Measurements from ENCODE around the gene ZMYM2. TPM values are rescaled to one million over a fixed set of nuclear protein-coding genes. Genes with fewer than 3 reads are reported as not detected.
A peak's percentile ranks its signal among the peaks of the same experiment; 100 is the strongest.

The ZMYM2 gene
- total RNA-seq, 1 donor from 2014 or later: 303 TPM

DNA sequence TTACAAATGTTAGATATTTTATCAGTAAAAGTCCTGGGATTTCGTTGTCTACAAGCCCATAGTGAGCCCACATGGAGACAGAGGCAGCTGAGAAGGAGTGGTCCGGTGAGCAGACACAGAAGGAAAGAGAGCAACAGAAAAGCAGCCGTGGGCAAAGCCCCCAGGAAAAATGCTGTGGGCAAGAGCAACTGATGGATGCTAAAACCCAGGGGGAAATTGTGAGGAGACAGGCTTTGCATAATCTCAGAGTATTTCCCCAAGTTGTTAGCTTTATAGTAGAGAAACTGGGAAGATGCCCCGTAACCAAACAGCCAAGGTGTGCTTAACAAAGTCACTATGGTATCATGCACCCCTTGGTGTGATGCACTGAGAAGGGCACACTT, 167.2 kb downstream of the ZMYM2 start:
- H3K79me2 ChIP-seq (ENCODE audit: low read depth): no peaks in the 10 kb centered on the region
- DNase-seq (ENCODE audit: low spot score): no peak
- no peak overlapping the region for H3K4me3 Mint-ChIP-seq
- H3K27me3 Mint-ChIP-seq (ENCODE audit: insufficient read depth, low read depth): peaks cover 17% of the 10 kb centered on the region
- no peaks in the 10 kb centered on the region for H3K36me3 Mint-ChIP-seq
- peaks cover 15% of the 10 kb centered on the region for H3F3A ChIP-seq (ENCODE audit: low read depth)
- H3K4me3 ChIP-seq: no peak overlapping the region
- H3K4me2 ChIP-seq: no peak overlapping the region
- peaks cover 56% of the 10 kb centered on the region for H3K27me3 ChIP-seq
- no peaks in the 10 kb centered on the region for H3K9me3 ChIP-seq (ENCODE audit: low read depth)
- H3K4me1 Mint-ChIP-seq: peaks cover 4% of the 10 kb centered on the region
- H3K27ac ChIP-seq: no peak overlapping the region
- H3K27ac Mint-ChIP-seq: no peak overlapping the region
- H3K4me1 ChIP-seq: peaks cover 7% of the 10 kb centered on the region
- no peaks in the 10 kb centered on the region for H4K20me1 ChIP-seq (ENCODE audit: low read depth)
- TF ChIP-seq, protein P1, sequence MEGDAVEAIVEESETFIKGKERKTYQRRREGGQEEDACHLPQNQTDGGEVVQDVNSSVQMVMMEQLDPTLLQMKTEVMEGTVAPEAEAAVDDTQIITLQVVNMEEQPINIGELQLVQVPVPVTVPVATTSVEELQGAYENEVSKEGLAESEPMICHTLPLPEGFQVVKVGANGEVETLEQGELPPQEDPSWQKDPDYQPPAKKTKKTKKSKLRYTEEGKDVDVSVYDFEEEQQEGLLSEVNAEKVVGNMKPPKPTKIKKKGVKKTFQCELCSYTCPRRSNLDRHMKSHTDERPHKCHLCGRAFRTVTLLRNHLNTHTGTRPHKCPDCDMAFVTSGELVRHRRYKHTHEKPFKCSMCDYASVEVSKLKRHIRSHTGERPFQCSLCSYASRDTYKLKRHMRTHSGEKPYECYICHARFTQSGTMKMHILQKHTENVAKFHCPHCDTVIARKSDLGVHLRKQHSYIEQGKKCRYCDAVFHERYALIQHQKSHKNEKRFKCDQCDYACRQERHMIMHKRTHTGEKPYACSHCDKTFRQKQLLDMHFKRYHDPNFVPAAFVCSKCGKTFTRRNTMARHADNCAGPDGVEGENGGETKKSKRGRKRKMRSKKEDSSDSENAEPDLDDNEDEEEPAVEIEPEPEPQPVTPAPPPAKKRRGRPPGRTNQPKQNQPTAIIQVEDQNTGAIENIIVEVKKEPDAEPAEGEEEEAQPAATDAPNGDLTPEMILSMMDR (IDR thresholded peaks at IDR 0.05): no peak
- TF ChIP-seq EZH2 (IDR thresholded peaks at IDR 0.05): no peak
- TF ChIP-seq EZH2phosphoT487 (IDR thresholded peaks at IDR 0.05): no peak
- H3K9me3 Mint-ChIP-seq: no peaks in the 10 kb centered on the region
- H3K36me3 ChIP-seq: no peaks in the 10 kb centered on the region
- no peak overlapping the region for H3K9ac ChIP-seq
- H2AFZ ChIP-seq (replicated peaks): no peak overlapping the region

DNA sequence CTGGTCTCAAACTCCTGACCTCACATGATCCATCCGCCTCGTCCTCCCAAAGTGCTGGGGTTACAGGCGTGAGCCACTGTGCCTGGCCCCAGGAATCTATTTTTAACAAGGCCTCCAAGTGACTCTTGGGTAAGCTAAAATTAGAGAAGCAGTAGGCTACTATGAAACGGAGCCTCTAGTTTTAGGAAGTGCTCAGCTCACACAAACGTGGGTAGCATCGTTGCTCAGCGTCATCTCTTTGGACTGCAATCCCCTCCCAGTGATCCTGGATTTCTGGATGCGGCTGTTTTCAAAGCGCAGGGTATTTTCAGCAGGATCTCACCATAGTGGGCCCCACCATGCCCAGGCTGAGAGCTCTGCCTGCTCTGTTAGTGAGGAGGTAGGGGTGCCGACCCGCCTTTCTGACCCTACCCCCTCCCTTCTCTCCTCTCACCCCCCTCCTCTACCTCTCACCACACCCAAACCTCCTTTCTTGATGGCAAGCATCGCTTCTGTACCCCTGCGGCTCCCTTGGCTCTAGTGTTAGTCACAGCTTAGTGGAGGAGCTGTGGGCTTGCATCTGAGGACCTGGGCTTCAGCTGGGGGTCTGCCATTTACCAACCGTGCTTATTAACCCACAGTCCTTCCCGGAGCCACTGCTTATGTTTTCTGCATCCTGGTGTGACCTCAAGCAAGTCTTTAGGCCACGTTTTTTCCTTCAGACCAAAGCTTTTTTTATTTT, 168.2 kb downstream of the ZMYM2 start:
- H3K27me3 ChIP-seq: peaks cover 65% of the 10 kb centered on the region
- peaks cover 10% of the 10 kb centered on the region for H3F3A ChIP-seq (ENCODE audit: low read depth)
- H3K36me3 ChIP-seq: no peaks in the 10 kb centered on the region
- no peaks in the 10 kb centered on the region for H3K9me3 Mint-ChIP-seq
- H3K27me3 Mint-ChIP-seq (ENCODE audit: insufficient read depth, low read depth): peaks cover 17% of the 10 kb centered on the region
- no peaks in the 10 kb centered on the region for H3K4me1 Mint-ChIP-seq
- no peak overlapping the region for H3K4me2 ChIP-seq
- TF ChIP-seq EZH2 (IDR thresholded peaks at IDR 0.05): no peak
- TF ChIP-seq, protein P1 (IDR thresholded peaks at IDR 0.05): no peak
- no peak for TF ChIP-seq EZH2phosphoT487 (IDR thresholded peaks at IDR 0.05)
- no peak overlapping the region for H3K4me3 Mint-ChIP-seq
- peaks cover 7% of the 10 kb centered on the region for H3K4me1 ChIP-seq
- no peak overlapping the region for H2AFZ ChIP-seq (replicated peaks)
- H3K27ac Mint-ChIP-seq: no peak overlapping the region
- H3K4me3 ChIP-seq: no peak overlapping the region
- H3K9me3 ChIP-seq (ENCODE audit: low read depth): no peaks in the 10 kb centered on the region
- no peak overlapping the region for H3K9ac ChIP-seq
- H3K36me3 Mint-ChIP-seq: no peaks in the 10 kb centered on the region
- H3K79me2 ChIP-seq (ENCODE audit: low read depth): no peaks in the 10 kb centered on the region
- no peak for DNase-seq (ENCODE audit: low spot score)
- no peak overlapping the region for H3K27ac ChIP-seq
- no peaks in the 10 kb centered on the region for H4K20me1 ChIP-seq (ENCODE audit: low read depth)

DNA sequence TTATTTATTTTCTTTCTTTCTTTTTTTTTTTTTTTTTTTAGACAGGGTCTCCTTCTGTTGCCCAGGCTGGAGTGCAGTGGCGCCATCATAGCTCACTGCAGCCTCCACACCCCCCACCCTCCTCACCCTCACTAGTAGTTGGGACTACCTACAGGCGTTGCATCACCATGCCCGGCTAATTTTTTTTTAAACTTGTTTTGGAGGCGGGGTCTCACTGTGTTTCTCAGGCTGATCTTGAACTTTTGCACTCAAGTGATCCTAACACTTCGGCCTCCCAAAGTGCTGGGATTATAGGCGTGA, 168.7 kb downstream of the ZMYM2 start:
- peaks cover 7% of the 10 kb centered on the region for H3K4me1 ChIP-seq
- peaks cover 10% of the 10 kb centered on the region for H3F3A ChIP-seq (ENCODE audit: low read depth)
- peak overlapping the region; percentile 67 for H3K4me3 ChIP-seq
- Mint-ChIP-seq H3K27me3 (ENCODE audit: insufficient read depth, low read depth) (peaks cover 17% of the 10 kb centered on the region), H3K4me1 (no peaks in the 10 kb centered on the region), H3K4me3 (peak overlapping the region; percentile 64), H3K27ac (no peak overlapping the region), H3K36me3 (no peaks in the 10 kb centered on the region), H3K9me3 (no peaks in the 10 kb centered on the region)
- DNase-seq (ENCODE audit: low spot score): no peak
- TF ChIP-seq, protein P1 (IDR thresholded peaks at IDR 0.05): no peak
- TF ChIP-seq EZH2phosphoT487 (IDR thresholded peaks at IDR 0.05) (no peak), EZH2 (IDR thresholded peaks at IDR 0.05) (no peak)
- H3K9ac ChIP-seq: no peak overlapping the region
- no peaks in the 10 kb centered on the region for H3K79me2 ChIP-seq (ENCODE audit: low read depth)
- H4K20me1 ChIP-seq (ENCODE audit: low read depth): no peaks in the 10 kb centered on the region
- no peaks in the 10 kb centered on the region for H3K36me3 ChIP-seq
- H3K27ac ChIP-seq: no peak overlapping the region
- H3K9me3 ChIP-seq (ENCODE audit: low read depth): no peaks in the 10 kb centered on the region
- peaks cover 70% of the 10 kb centered on the region for H3K27me3 ChIP-seq
- H3K4me2 ChIP-seq: peak overlapping the region; percentile 97
- peak overlapping the region; percentile 99 for H2AFZ ChIP-seq (replicated peaks)
